Measurements from ENCODE around the gene CSNK1G3.

CSNK1G3 gene

GRCh38 chr5:123559434-123559775 is 47.4 kb downstream of the CSNK1G3 start:
- no peak overlapping the region for H3K4me3 ChIP-seq (ENCODE audit: low read depth, low read length)
- no peak for TF ChIP-seq CTCF (IDR thresholded peaks at IDR 0.05; ENCODE audit: insufficient read depth, low read length, missing control alignments)
- ChIA-PET CTCF (interaction anchor here (1.8 kb wide), 1 partner anchor 12 kb away, joined by 4 read pairs; no protein-coding TSS in a partner anchor), POLR2A (no interaction called here)
- no peak for DNase-seq (ENCODE audit: low read depth, low spot score)

DNA sequence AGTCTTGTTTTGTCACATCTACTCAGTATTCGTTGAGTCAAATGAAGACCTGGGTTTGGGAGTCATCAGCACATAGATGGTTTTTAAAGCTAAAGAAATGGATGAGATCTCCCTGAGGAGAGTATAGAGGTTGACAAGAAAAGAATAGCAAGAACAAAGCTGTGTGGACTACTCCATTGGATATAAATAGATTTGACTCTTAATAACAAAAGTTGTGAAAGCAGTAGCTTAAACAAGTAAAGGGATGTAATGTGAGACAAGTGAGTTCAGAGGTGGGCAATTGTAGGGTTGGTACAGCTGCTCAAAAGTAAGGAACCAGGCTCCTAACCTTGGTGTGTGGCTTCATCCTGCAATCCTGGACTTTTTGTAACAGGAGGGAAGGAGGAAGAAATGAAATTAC is 49.3 kb downstream of the CSNK1G3 start:
- CTCF ChIA-PET: interaction anchor here (1.0 kb wide), 1 partner anchor 50 kb away, joined by 4 read pairs; no protein-coding TSS in a partner anchor
- POLR2A ChIA-PET: no interaction called here
- no peak overlapping the region for H3K4me3 ChIP-seq (ENCODE audit: low read depth, low read length)
- TF ChIP-seq CTCF (IDR thresholded peaks at IDR 0.05; ENCODE audit: insufficient read depth, low read length, missing control alignments): no peak
- DNase-seq (ENCODE audit: low read depth, low spot score): no peak

- CTCF ChIA-PET: no interaction called here
Observed at GRCh38 chr5:123571927-123572326, 60.0 kb downstream of the CSNK1G3 start.

GRCh38 chr5:123578390-123578789 is 66.4 kb downstream of the CSNK1G3 start:
- DNase-seq (ENCODE audit: low read depth, low spot score): no peak
- ChIA-PET POLR2A (no interaction called here), CTCF (no interaction called here)
- TF ChIP-seq CTCF (IDR thresholded peaks at IDR 0.05; ENCODE audit: insufficient read depth, low read length, missing control alignments): no peak
- H3K4me3 ChIP-seq (ENCODE audit: low read depth, low read length): no peak overlapping the region

More at GRCh38 chr5:123571927-123572326, 60.0 kb downstream of the CSNK1G3 start:
- no peak for DNase-seq (ENCODE audit: low read depth, low spot score)
- POLR2A ChIA-PET: no interaction called here
- no peak for TF ChIP-seq CTCF (IDR thresholded peaks at IDR 0.05; ENCODE audit: insufficient read depth, low read length, missing control alignments)
- no peak overlapping the region for H3K4me3 ChIP-seq (ENCODE audit: low read depth, low read length)

DNA sequence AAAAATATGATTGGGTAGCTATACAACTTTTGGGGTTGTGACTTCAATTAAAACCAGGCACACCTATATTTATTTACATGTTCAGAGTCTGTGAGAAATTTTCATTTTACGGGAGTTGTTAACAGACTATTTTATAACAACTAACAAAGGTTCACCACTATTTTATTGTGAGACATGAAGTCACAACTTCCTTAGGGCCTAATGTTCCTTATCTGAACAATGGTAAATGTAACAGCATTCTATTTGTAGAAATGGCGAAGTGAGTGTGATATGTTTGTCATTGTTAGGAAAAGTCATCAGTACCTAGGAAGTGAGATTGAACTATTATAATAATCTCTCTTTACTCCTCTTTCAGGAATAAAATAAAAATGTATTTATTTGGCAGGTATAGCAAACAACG is 67.4 kb downstream of the CSNK1G3 start:
- no peak for TF ChIP-seq CTCF (IDR thresholded peaks at IDR 0.05; ENCODE audit: insufficient read depth, low read length, missing control alignments)
- no peak for DNase-seq (ENCODE audit: low read depth, low spot score)
- POLR2A ChIA-PET: no interaction called here
- no peak overlapping the region for H3K4me3 ChIP-seq (ENCODE audit: low read depth, low read length)
- CTCF ChIA-PET: no interaction called here

- no peak for DNase-seq (ENCODE audit: low read depth, low spot score)
- H3K4me3 ChIP-seq (ENCODE audit: low read depth, low read length): no peak overlapping the region
- ChIA-PET POLR2A (no interaction called here), CTCF (no interaction called here)
- no peak for TF ChIP-seq CTCF (IDR thresholded peaks at IDR 0.05; ENCODE audit: insufficient read depth, low read length, missing control alignments)
Observed at GRCh38 chr5:123582550-123583285, 70.7 kb downstream of the CSNK1G3 start.
